GM18499 (cell line): Measurements from ENCODE around the gene WNT2B.
A peak's percentile ranks its signal among the peaks of the same experiment; 100 is the strongest.
"Not testable (repeated sequence)": the region's sequence is repeated elsewhere in the genome, so short reads cannot be mapped to it uniquely, and the experiment has no call there.

ENCODE experiments used
- ATAC-seq: cut with Tn5 transposase; IDR thresholded peaks from one replicate; pipeline ENCODE4 v1.9.1; 2021; ENCODE audit warnings: moderate number of reproducible peaks; ENCODE audit not compliant: insufficient read depth, unreplicated experiment

Gene WNT2B

DNA sequence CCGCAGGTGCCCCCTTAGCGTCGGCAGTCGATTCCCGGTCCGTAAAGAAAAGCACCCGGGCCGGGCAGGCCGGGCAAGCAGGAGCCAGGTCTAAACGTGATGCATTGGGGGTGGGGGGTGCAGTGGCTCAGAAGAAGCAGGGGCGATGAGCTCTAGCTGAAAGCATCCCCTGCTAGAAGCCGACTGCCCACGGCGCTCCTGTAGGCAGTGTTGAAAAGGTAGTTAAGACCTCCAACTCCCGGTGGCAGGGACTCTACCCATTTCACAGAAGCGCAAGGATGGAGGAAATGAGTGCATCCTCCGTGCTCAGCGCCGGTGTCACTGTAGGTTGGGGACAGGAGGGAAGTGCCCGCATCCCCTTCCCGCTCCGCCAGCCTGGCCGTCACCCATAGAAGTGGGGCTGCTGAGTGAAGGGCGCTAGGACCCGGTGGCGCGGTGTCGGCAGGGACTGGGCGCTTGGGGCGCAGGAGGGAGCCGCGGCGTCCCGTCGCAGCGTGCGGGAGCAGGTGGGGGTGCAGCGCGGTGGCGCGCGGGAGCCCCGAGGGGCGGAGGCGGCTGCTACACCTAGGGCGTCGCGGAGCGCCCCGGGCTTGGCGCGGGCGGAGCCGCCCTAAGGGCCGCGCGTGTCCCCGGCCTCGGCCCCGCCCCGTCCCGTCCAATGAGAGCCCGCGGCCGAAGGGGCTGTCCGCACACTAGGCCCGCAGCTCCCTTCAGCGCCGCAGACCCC, at the start of gene WNT2B:
Gene WNT2B, plus strand, starts transcription at position 688 of the 727 bp plus-strand sequence. CDS start 298 bp downstream, outside the sequence.
- no peak for ATAC-seq

DNA sequence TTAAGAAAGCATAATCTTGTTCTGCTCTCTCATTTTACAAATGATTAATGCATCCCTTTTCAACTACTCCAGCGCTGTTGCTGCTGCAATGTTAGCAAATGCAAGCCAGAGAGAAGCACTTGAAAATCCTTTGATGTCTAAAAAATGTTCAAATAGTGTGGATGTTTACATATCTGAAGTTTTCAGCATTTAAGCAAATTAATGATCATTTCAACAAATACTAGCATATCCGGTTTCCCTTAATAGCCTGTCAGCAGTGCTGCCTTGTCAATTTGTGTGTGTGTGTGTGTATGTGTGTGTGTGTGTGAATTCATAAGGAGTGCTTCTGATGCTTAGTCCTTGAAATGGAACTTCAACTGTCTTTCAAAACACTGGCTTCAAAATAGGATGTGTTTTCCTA, 48.1 kb upstream of the WNT2B start:
- ATAC-seq = no peak

DNA sequence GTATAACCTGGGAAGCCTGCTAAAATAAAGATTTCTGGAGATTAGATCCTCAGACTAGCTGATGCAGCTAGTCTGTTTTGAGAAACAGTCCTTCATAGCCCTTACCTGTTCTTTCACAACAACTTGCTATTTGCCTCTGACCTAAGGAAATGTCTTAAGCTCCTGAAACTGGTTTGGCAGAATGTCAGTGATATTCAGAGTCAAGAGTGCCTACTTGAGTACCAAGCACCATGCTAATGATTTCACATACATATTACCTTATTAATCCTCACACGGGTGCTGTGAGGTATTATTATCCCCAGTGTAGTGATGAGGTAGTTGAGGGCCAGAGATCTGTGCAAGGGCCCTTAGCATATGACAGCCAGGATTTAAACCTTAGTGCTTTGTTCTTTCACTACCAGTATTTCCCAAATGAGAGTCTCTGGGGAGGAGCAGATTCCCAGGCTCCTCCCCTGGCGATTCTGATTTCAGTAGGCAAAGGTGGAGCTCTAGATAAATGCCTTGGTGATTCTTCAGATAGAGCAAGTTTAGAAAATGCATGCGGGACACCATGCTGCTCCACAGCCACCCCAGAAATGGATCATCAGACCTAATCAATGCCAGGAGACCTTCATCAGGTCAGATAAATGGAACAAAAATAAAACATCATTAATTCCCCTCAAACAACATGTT, 47.4 kb upstream of the WNT2B start:
- no peak for ATAC-seq

DNA sequence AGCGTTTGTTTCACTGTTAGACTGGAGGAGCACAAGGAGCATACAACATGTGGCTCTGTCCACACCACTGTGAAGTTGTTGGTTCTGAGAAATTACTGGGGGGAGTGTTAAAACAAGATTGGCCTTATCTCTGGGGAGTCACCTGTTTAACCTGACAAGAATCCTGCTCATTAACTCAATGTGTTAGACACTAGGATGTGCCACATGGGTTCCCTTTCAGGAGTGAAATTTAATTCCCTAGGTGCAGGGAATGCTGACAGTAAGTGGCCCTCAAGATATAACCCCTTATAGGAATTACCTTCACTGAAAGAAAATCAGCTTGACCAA, 45.8 kb upstream of the WNT2B start:
- no peak for ATAC-seq

DNA sequence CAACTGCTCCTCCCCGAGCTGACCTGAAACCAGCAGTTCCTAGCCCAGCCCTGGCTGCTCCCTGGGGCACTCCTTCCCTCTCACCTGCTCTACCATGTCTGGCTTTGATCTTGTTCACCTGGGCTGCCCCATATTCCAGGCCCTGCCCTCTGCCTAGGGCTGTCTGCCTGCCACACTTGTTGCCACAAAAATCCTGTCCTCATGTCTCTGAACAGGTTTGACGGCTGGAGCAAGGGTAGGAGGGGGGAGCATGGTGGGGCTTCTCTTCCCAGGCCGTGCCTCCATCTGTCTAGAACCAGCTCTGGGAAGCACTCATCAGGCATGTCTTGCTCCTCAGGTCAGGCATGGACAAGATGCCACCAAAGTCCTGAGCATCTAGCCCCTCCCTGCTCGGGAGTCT, 44.3 kb upstream of the WNT2B start:
- ATAC-seq = no peak

DNA sequence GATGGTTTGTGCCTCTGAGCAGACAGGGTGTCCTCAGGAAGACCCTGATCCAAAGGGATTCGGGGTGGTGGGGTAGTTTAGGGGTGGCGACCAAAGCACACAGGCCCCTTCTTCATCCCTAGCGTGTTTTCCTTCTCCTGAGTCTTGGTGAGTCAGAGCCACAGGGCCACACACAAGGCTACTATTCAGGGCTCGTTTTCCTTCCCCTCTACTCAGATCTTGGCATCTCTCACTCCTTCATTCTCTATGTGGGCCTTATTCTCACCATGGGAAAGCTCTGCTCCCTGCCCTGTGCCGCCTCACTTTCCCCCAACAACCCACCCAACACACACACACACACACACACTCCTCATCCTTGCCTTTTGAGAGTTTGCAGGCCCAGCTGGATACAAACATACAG, 43.6 kb upstream of the WNT2B start:
- ATAC-seq = no peak

DNA sequence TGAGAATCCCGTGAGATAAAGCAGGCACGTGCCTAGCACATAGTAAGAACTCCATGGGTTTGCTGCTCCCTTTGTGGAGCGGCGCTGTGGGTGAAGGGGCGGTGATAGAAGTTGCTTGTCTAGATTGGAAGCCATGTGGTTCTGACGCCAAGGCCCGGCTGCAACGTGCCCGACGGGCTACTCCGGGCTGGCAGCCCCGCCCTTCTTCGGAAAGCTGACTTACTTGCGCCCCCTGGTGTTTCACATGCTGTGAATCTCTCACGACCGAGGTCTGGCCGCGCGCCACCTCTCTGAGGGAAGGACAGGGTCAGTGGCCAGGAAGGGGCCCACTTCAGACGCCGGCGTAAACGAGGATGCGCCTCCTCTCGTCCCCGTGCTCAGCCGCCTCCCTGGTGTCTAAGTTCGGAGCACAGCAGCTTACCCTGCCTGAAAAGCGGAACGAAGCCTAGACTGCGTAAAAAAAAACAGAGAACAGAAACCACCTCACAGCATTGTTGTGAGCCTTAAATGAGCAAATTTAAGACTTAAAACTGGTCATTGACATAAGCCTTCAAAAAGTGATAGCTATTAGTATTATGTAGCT, 42.6 kb upstream of the WNT2B start:
- ATAC-seq = peak; percentile 66

DNA sequence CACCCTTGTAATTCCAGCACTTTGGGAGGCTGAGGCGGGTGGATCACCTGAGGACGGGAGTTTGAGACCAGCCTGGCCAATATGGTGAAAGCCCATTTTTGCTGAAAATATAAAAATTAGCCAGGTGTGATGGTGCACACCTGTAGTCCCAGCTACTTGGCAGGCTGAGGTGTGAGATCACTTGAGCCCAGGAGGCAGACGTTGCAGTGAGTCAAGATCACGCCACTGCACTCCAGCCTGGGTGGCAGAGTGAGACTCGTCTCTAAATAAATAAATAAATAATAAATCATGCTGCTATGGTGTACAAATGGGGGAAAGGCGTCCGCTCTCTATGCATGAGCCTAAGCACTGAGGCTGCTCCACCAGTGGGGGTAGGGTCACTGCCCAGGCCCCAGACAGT, 38.4 kb upstream of the WNT2B start:
- not testable (repeated sequence) for ATAC-seq

DNA sequence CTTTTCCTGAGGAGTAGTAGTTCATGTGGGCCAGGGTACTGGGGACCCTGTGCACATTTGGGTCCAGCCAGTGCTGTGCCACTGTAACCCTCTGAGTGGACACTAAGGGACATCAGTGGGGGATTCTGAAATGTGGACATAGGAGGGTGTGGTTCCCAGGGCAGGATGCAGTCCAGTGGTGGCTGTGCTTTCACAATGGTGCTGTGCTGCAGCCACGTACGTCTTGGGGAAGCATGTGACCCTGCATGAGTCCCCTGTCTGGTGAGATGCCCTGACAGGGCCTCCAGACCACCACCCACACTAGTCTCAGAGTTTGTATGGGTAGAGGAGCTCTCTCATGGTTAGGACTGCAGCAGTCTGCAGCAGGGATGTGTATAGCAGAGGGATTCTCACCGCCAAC, 37.8 kb upstream of the WNT2B start:
- ATAC-seq = no peak

DNA sequence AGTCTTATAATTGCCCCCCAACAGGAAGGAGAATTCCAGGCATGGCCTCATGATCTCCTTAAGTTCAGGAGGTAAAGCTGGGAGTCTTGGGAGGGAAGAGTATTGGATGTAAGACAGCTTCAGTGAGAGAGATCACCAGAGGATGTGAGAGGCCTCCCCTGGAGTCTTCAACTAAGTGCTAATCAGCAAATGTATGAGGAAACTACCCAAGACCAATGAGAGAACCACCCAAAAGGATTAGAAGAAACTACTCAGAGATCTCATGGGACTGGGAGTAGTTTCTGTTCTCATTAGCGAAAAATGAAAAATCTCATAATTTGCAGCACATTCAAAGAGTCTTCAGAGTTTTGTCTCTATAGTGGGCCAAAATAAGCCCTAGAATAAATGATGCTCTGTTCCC, 36.6 kb upstream of the WNT2B start:
- no peak for ATAC-seq

DNA sequence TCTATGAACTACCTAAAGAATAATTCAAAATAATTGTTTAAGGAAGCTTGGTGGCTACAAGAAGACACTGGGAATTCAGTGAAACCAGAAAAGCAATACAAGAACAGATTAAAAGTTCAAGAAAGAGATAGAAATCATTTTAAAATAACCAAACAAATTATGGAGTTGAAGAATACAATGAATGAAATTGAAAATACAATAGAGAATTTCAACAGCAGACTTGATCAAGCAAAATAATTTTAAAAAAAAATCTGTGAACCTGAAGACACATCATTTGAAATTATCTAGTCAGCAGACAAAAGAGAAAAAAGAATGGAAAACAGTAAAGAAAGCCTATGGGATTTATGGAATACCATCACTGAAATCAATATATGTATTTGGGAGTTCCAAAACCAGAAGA, 31.2 kb upstream of the WNT2B start:
- no peak for ATAC-seq

DNA sequence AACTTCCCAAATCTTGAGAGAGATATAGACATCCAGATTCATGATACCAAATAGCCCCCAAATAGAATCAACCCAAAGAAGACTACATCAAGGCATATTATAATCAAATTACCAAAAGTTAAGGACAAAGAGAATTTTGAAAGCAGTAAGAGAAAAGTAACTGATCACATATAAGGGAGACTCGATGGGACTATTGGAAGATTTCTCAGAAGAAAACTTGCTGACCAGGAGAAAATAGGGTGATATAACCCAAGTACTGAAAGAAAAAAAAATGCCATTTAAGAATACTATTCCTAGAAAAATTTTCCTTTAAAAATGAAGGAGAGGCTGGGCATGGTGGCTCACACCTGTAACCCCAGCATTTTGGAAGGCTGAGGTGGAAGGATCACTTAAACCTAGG, 30.5 kb upstream of the WNT2B start:
- ATAC-seq = no peak

DNA sequence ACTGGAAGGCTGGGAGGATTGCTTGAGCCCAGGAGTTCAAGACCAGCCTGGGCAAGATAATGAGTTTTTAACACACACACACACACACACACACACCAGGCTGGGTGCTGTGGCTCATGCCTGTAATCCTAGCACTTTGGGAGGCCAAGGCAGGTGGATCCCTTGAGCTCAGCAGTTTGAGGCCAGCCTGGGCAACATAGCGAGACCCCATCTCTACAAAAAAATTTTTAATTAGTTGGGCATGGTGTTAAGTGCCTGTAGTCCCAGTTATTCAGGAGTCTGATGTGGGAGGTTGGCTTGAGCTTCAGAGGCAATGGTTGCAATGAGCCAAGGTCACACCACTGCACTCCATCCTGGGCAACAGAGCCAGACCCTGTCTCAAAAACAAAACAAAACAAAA, 22.7 kb upstream of the WNT2B start:
- not testable (repeated sequence) for ATAC-seq

DNA sequence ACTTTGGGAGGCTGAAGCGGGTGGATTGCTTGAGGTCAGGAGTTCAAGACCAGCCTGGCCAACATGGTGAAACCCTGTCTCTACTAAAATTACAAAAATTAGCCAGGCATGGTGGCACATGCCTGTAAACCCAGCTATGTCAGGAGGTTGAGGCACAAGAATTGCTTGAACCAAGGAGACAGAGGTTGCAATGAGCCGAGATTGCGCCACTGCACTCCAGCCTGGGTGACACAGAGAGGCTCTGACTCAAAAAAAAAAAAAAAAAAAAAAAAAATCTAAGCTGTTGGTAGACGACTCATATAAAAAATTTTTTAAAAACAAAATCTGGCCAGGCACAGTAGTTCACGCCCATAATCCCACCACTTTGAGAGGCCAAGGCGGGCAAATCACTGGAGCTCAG, 21.1 kb upstream of the WNT2B start:
- not testable (repeated sequence) for ATAC-seq

DNA sequence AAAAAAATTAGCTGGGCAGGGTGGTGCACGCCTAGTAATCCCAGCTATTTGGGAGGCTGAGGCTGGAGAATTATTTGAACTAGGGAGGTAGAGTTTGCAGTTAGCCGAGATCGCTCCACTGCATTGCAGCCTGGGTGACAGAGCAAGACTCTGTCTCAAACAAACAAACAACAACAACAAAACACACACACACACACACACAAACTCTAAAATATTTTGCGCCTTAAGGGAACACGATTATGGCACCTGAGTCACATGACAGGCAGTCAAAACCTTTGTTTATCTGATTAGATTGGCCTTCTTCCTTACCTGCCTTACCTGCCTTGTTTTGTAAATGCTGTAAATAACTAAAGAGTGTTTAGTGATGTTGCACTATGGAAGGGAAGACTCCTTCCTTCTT, 20.6 kb upstream of the WNT2B start:
- no peak for ATAC-seq

DNA sequence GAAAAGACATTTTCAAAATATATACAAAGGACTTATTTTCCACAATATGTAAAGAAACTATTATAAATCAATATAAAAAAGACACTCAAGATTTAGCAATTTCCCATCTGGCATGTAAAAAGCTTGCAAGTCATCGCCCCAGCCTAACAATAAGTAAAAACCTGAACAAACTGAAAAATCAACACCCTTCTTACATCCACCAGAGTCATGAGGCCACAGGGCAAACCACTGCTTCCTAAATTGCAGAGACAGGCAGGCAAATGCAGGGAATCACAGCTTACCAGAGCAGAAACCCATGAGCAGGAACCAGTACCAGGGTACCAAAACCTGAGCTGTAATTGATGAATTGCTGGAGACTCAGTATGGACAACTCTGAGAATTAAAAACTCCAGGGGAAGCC, 16.7 kb upstream of the WNT2B start:
- no peak for ATAC-seq

DNA sequence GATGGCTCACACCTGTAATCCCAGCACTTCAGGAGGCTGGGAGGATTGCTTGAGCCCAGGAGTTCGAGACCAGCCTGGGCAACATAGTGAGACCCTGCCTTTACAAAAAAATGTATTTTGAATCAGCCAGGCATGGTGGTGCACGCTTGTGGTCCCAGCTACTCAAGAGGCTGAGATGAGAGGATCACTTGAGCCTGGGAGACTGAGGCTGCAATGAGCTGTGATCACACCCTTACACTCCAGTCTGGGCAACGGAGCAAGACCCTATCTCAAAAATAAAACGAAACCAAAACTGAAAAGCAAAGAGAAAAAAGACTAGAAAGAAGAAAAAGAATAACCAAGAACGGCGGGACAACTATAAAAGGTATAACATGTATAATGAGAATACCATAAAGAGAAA, 15.4 kb upstream of the WNT2B start:
- no peak for ATAC-seq

DNA sequence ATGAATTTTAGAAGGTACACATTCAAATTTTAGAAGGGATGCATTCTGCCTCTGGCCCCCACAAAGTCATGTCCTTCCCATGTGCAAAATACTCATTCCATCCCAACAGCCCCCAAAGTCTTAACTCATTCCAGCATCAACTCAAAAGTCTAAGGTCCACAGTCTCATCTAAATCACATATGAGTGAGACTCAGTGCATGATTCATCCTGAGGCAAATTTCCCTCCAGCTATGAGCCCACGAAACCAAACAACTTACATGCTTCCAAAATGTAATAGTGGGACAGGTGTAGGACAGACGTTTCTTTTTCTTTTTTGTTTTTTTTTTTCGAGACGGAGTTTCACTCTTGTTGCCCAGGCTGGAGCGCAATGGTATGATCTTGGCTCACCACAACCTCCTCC, 12.5 kb upstream of the WNT2B start:
- no peak for ATAC-seq

DNA sequence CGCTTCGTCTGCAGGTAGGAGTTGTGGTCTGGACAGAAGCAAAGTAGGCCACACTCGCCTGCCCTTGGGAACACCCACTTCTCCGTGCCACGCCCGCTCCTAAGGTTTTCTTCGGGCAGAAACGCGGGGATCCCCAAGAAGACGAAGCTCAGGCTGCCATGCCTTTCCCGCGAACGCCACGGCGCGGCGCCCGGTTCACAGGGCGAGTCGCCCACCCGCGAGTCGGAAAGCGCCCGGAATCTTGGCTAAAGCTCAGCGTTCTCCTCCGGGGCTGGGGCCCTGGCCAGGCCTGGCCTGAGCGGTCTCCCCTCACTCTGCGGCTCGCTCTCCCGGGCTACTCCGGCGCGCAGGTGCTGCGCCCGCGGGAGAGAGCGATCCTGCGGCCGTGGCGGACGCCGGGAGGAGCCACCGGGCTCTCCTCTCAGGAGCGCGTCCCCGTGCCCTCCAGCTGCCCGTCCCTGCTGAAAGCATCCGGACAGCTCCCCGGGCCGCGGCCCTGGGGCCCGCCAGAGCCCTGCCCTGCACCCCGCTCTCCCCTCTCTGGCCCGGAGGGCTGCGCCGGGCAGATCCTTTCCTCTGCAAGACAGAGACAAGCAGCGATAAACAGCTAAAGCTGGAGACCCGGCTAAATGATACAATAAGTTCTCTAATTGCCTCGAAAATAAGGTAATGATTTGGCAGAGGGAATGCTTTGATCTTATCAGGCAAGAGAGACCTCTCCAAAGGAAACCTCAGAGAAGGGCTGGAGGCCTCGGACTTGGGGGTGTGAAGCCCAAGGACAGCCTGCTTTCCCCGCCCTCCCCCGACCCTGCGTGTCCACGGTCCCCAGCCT, 6.7 kb upstream of the WNT2B start:
- no peak for ATAC-seq

DNA sequence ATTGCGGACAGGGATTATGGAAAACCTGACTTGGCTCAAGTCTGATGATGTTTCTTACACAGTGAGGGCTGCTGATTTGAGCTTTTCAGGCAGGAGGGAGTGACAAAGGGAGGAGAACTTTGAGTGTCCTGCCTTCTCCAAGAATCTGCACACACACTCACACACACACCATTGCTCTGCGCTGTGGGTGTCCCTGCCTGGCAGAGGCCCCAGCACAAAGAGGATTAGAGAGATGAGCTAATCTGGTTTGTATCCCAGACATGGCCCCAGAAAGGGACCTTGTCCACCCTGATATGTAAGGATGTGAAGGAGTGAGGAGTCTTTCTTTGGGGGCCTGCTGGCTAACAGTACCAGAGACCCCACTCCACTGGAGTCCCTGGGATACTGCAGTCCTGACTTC, 5.9 kb upstream of the WNT2B start:
- ATAC-seq = no peak

DNA sequence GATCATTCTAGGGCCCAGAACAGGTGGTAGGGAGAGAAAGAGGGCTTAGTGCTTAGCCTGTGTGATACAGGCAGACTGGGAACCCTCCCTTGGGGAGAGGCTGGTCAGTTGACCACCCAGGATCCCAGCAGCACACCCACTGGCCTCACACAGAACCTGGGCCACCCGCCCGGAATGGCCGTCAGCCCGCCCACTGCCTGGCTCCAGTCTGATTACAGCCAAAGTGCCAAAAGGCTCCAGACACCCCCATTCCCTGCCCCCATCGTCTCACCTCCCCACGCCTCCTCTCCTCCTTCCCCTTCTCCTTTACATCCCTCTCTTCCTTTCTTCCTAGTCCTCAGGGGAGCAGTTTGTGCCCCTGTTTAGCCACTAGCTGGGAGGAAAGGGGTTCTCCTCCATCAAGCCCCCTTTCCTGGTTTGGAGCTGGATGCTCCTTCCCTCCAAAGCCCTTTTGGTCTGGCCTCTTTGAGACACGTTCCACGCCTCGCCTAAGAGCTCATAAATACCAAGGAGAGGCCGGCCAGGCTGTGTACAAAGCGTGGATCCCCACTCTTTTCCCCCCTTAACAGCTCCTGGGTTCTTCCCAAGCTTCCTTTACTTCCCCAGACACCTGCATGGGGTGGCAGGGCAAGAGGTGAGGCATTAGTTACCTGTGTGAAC, 4.6 kb upstream of the WNT2B start:
- no peak for ATAC-seq
